H1 (cell line): ENCODE measurements around the gene MSMP. TPM values are rescaled to one million over a fixed set of nuclear protein-coding genes. Genes with fewer than 3 reads are reported as not detected.

Experiments used
- CTCF ChIA-PET: fragments of 300-600 bp; sonication (Branson Sonifier 250); formaldehyde crosslinking; loops from one replicate; lab custom pipeline; 2021; ENCODE audit not compliant: partially characterized antibody; lab: Charles Lee
- POLR2A ChIA-PET: fragments of 300-600 bp; sonication (Branson Sonifier 250); formaldehyde crosslinking; loops from one replicate; lab custom pipeline; 2021; ENCODE audit warnings: inconsistent platforms; ENCODE audit not compliant: partially characterized antibody; lab: Charles Lee
- DNase-seq, 2 experiments: peaks; one replicate each; pipeline versions ENCODE4 v3.0.0 to v3.0.0-alpha.2; 2010 to 2022; ENCODE audit warnings: low spot score in 2 of 2, low read depth in 1 of 2, mixed read lengths in 1 of 2
- FAIRE-seq: peaks from 2 replicates; lab custom pipeline; 2011; peaks lifted over from hg19 to GRCh38; lab: Jason Lieb, UNC
- H2AFZ ChIP-seq: 2 replicates; pipeline ENCODE4 v1.8.1; 2012; ENCODE audit warnings: low read length, inconsistent platforms
- H2AK5ac ChIP-seq: 2 replicates; pipeline ENCODE4 v1.6.1; 2013; ENCODE audit warnings: low read depth, low read length
- H2BK120ac ChIP-seq: replicated peaks from 2 replicates; pipeline ENCODE3; 2013; ENCODE audit warnings: low read depth, low read length, inconsistent platforms
- H2BK12ac ChIP-seq: 2 replicates; pipeline ENCODE4 v1.6.1; 2013; ENCODE audit warnings: low read depth, low read length
- H2BK15ac ChIP-seq: 2 replicates; pipeline ENCODE4 v1.6.1; 2013; ENCODE audit warnings: low read length
- H2BK20ac ChIP-seq: 2 replicates; pipeline ENCODE4 v1.6.1; 2013; ENCODE audit warnings: low read length
- H2BK5ac ChIP-seq: 2 replicates; pipeline ENCODE4 v1.6.1; 2013; ENCODE audit warnings: low read depth, low read length
- H3K14ac ChIP-seq: 2 replicates; pipeline ENCODE4 v1.6.1; 2013; ENCODE audit warnings: inconsistent platforms; ENCODE audit not compliant: insufficient read length
- H3K18ac ChIP-seq: 2 replicates; pipeline ENCODE4 v1.6.1; 2013; ENCODE audit warnings: low read length; ENCODE audit errors: extremely low read depth
- H3K23ac ChIP-seq: 2 replicates; pipeline ENCODE4 v1.6.1; 2013; ENCODE audit warnings: inconsistent platforms; ENCODE audit not compliant: insufficient read length
- H3K23me2 ChIP-seq: 2 replicates; pipeline ENCODE4 v1.6.1; 2013; ENCODE audit warnings: low read depth, low read length
- H3K27ac ChIP-seq: 2 replicates; pipeline ENCODE4 v1.6.1; 2011; ENCODE audit warnings: low read depth, low read length, inconsistent platforms
- H3K27me3 ChIP-seq, 4 experiments: replicated peaks in 1 of 4; 1 replicate in 1 of 4; 2 replicates in 3 of 4; pipeline versions ENCODE4 v1.6.1 to v1.8.1; 2011 to 2013; ENCODE audit warnings: low read length in 3 of 4, mild to moderate bottlenecking in 3 of 4, inconsistent platforms in 2 of 4, mixed read lengths in 2 of 4, moderate library complexity in 1 of 4; ENCODE audit not compliant: control insufficient read depth in 3 of 4, insufficient read depth in 3 of 4; ENCODE audit errors: extremely low read depth in 1 of 4
- H3K36me3 ChIP-seq, 4 experiments: 2 replicates each; pipeline versions ENCODE4 v1.6.1 to v1.8.1; 2011 to 2013; ENCODE audit warnings: mild to moderate bottlenecking in 4 of 4, low read length in 3 of 4, moderate library complexity in 2 of 4, control low read depth in 1 of 4, inconsistent platforms in 1 of 4; ENCODE audit not compliant: insufficient read depth in 4 of 4, control insufficient read depth in 2 of 4
- H3K4ac ChIP-seq: replicated peaks from 2 replicates; pipeline ENCODE3; 2013; ENCODE audit warnings: low read length, low read depth, mixed read lengths, inconsistent platforms; ENCODE audit not compliant: insufficient read length
- H3K4me1 ChIP-seq, 4 experiments: replicated peaks in 1 of 4; 1 replicate in 1 of 4; 2 replicates in 3 of 4; pipeline versions ENCODE4 v1.6.1 to v1.8.1; 2011 to 2013; ENCODE audit warnings: low read length in 3 of 4, inconsistent platforms in 2 of 4, mixed read lengths in 1 of 4; ENCODE audit not compliant: insufficient read depth in 4 of 4, control insufficient read depth in 3 of 4
- H3K4me2 ChIP-seq, 2 experiments: 2 replicates each; pipeline versions ENCODE4 v1.6.1 to v1.8.1; 2011 to 2013; ENCODE audit warnings: low read depth in 2 of 2, low read length in 2 of 2, control low read depth in 1 of 2, inconsistent platforms in 1 of 2, mild to moderate bottlenecking in 1 of 2; ENCODE audit not compliant: insufficient read depth in 1 of 2
- H3K4me3 ChIP-seq, 4 experiments: fragments of 200-600, 300-600 bp in 1 of 4; sonication (generic), shearing (Covaris generic), sonication (Bioruptor Twin) in 1 of 4; 2 replicates each; pipeline versions ENCODE4 v1.5.1 to v1.8.1; 2011 to 2016; ENCODE audit warnings: low read length in 4 of 4, low read depth in 3 of 4, control low read depth in 2 of 4, inconsistent platforms in 2 of 4, mild to moderate bottlenecking in 2 of 4, mixed read lengths in 1 of 4, moderate library complexity in 1 of 4; ENCODE audit not compliant: insufficient read depth in 2 of 4; ENCODE audit errors: extremely low read depth in 1 of 4
- H3K56ac ChIP-seq: replicated peaks from 2 replicates; pipeline ENCODE3; 2013; ENCODE audit warnings: low read depth, mild to moderate bottlenecking, mixed read lengths, low read length, inconsistent platforms; ENCODE audit not compliant: insufficient read length
- H3K79me1 ChIP-seq: 2 replicates; pipeline ENCODE4 v1.6.1; 2013; ENCODE audit warnings: low read depth, low read length, control low read depth
- H3K79me2 ChIP-seq, 2 experiments: 2 replicates each; pipeline versions ENCODE4 v1.6.1 to v1.8.1; 2012 to 2013; ENCODE audit warnings: low read length in 2 of 2, mild to moderate bottlenecking in 2 of 2, inconsistent platforms in 1 of 2; ENCODE audit not compliant: insufficient read depth in 2 of 2, control insufficient read depth in 1 of 2
- H3K9ac ChIP-seq, 4 experiments: replicated peaks in 1 of 4; 1 replicate in 1 of 4; 2 replicates in 3 of 4; pipeline versions ENCODE4 v1.6.1 to v1.8.1; 2011 to 2013; ENCODE audit warnings: low read depth in 3 of 4, low read length in 3 of 4, control low read depth in 2 of 4, mild to moderate bottlenecking in 2 of 4, moderate library complexity in 2 of 4, inconsistent platforms in 1 of 4; ENCODE audit errors: extremely low read depth in 1 of 4
- H3K9me3 ChIP-seq, 2 experiments: 2 replicates each; pipeline versions ENCODE4 v1.6.1 to v1.8.1; 2012 to 2013; ENCODE audit warnings: mild to moderate bottlenecking in 2 of 2, moderate library complexity in 2 of 2, control low read depth in 1 of 2, inconsistent platforms in 1 of 2, low read depth in 1 of 2, low read length in 1 of 2, mixed read lengths in 1 of 2; ENCODE audit not compliant: insufficient read depth in 2 of 2
- H4K20me1 ChIP-seq, 2 experiments: replicated peaks in 1 of 2; 2 replicates each; pipeline versions ENCODE3 to v1.8.1; 2011 to 2013; ENCODE audit warnings: inconsistent platforms in 2 of 2, low read length in 2 of 2, mild to moderate bottlenecking in 1 of 2; ENCODE audit not compliant: insufficient read depth in 2 of 2, control insufficient read depth in 1 of 2
- H4K5ac ChIP-seq: 2 replicates; pipeline ENCODE4 v1.6.1; 2013; ENCODE audit warnings: low read length, low read depth, mixed read lengths, inconsistent platforms; ENCODE audit not compliant: insufficient read length
- H4K8ac ChIP-seq: 2 replicates; pipeline ENCODE4 v1.8.0; 2013; ENCODE audit warnings: mild to moderate bottlenecking, moderate library complexity, low read length, inconsistent platforms; ENCODE audit not compliant: insufficient read depth; ENCODE audit errors: extremely low read depth
- H4K91ac ChIP-seq: replicated peaks from 2 replicates; pipeline ENCODE3; 2013; ENCODE audit warnings: low read length, mixed read lengths, inconsistent platforms; ENCODE audit not compliant: insufficient read length
- CHD2 ChIP-seq: IDR thresholded peaks from 2 replicates; pipeline ENCODE4 v1.6.1; 2012; ENCODE audit warnings: low read length, improper control_type of control experiment
- RBBP5 ChIP-seq: IDR thresholded peaks from 2 replicates; pipeline ENCODE4 v1.7.1; 2012; ENCODE audit warnings: low read depth, mild to moderate bottlenecking, inconsistent platforms, low read length, moderate library complexity, borderline replicate concordance
- RNF2 ChIP-seq: fragments of 200-900, 300-1000 bp; sonication (generic); IDR thresholded peaks from 2 replicates; pipeline ENCODE4 v1.7.1; 2016; ENCODE audit warnings: borderline replicate concordance, low read depth, mild to moderate bottlenecking, antibody characterized with exemption, low read length; ENCODE audit not compliant: poor library complexity, severe bottlenecking; ENCODE audit errors: missing control alignments
- TCF12 ChIP-seq: IDR thresholded peaks from 2 replicates; pipeline ENCODE4 v1.6.1; 2011; ENCODE audit warnings: low read depth, mild to moderate bottlenecking, low read length
- polyA plus RNA-seq, 7 experiments: library from polyadenylated mRNA; depleted of rRNA in 3 of 7; stranded (reverse) in 5 of 7; unstranded in 2 of 7; fragments of >200 nt in 5 of 7; fragments of 200-250 nt in 2 of 7; gene quantifications; 1 replicate in 5 of 7; 2 replicates in 1 of 7; 4 replicates in 1 of 7; pipeline versions ENCODE4 v1.2.1 to v1.2.3, GENCODE V29; 2011 to 2013; ENCODE audit warnings: missing spikeins in 2 of 7, mixed read lengths in 2 of 7
- total RNA-seq: library from RNA; stranded (reverse); fragmentation: NEBNext Ultra II Directional; extraction: Animal tissue kit (Norgen Biotek cat#: 25700); gene quantifications from 2 replicates; pipeline ENCODE4 v1.2.1, GENCODE V29; 2021
- TF ChIP-seq, protein P1 (sequence below): IDR thresholded peaks from 2 replicates; pipeline ENCODE4 v1.6.1; 2011; ENCODE audit warnings: low read depth, mild to moderate bottlenecking, low read length; ENCODE audit not compliant: insufficient read depth

The MSMP gene
- total and polyA plus RNA-seq, 2 of the 8 experiments (the other 6 are each of a cell fraction or from before 2014, with no cell fraction given): 0.53 TPM; not detected in 1

DNA sequence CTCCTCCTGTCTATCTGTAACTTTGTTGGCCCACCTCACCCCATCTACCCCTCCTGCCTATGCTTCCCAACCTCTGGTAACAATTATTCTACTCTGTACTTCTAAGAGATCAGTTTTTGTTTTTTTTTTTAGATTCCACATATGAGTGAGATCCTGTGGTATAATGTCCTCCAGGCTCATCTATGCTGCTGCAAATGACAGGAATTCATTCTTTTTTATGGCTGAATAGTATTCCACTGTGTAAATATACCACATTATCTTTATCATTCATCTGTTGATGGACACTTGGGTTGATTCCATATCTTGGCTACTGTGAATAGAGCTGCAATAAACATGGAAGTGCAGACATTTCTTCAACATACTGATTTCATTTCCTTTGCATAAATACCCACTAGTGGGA is 29.3 kb upstream of the MSMP start:
- H2AK5ac ChIP-seq: no peak overlapping the region
- no peaks in the 10 kb centered on the region for H3K23me2 ChIP-seq
- H2BK5ac ChIP-seq: no peak overlapping the region
- H3K4me1 ChIP-seq: no peaks in the 10 kb centered on the region
- no peaks in the 10 kb centered on the region for H4K20me1 ChIP-seq
- no peaks in the 10 kb centered on the region for H3K79me1 ChIP-seq
- TF ChIP-seq RBBP5 (no peak), RNF2 (no peak), TCF12 (no peak), CHD2 (no peak)
- TF ChIP-seq, protein P1, sequence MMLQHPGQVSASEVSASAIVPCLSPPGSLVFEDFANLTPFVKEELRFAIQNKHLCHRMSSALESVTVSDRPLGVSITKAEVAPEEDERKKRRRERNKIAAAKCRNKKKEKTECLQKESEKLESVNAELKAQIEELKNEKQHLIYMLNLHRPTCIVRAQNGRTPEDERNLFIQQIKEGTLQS: no peak
- FAIRE-seq (no peak), DNase-seq (no peak)
- ChIA-PET POLR2A (interaction anchor here (0.7 kb wide), 1 partner anchor 43 kb away, joined by 4 read pairs; no protein-coding TSS in a partner anchor), CTCF (interaction anchor here (0.7 kb wide), 1 partner anchor 56 kb away, joined by 3 read pairs; no protein-coding TSS in a partner anchor)
- H3K23ac ChIP-seq: no peak overlapping the region
- no peaks in the 10 kb centered on the region for H3K36me3 ChIP-seq
- H3K56ac ChIP-seq: no peak overlapping the region
- no peak overlapping the region for H2BK120ac ChIP-seq
- no peak overlapping the region for H3K9ac ChIP-seq
- H4K91ac ChIP-seq: no peak overlapping the region
- no peak overlapping the region for H2BK15ac ChIP-seq
- no peak overlapping the region for H3K14ac ChIP-seq
- no peak overlapping the region for H4K8ac ChIP-seq
- H3K79me2 ChIP-seq: no peaks in the 10 kb centered on the region
- no peak overlapping the region for H3K4ac ChIP-seq
- H2BK12ac ChIP-seq: no peak overlapping the region
- no peaks in the 10 kb centered on the region for H3K9me3 ChIP-seq
- H3K18ac ChIP-seq: no peak overlapping the region
- H4K5ac ChIP-seq: no peak overlapping the region
- no peak overlapping the region for H2AFZ ChIP-seq
- no peak overlapping the region for H2BK20ac ChIP-seq
- no peak overlapping the region for H3K4me2 ChIP-seq
- no peaks in the 10 kb centered on the region for H3K27me3 ChIP-seq
- H3K4me3 ChIP-seq: no peak overlapping the region
- H3K27ac ChIP-seq: no peak overlapping the region
